Measurements from ENCODE around the gene SLC41A3. TPM values are rescaled to one million over a fixed set of nuclear protein-coding genes. Genes with fewer than 3 reads are reported as not detected.

The SLC41A3 gene
- 10 to 100 TPM; 26.0 to 31.1 TPM for total RNA-seq

DNA sequence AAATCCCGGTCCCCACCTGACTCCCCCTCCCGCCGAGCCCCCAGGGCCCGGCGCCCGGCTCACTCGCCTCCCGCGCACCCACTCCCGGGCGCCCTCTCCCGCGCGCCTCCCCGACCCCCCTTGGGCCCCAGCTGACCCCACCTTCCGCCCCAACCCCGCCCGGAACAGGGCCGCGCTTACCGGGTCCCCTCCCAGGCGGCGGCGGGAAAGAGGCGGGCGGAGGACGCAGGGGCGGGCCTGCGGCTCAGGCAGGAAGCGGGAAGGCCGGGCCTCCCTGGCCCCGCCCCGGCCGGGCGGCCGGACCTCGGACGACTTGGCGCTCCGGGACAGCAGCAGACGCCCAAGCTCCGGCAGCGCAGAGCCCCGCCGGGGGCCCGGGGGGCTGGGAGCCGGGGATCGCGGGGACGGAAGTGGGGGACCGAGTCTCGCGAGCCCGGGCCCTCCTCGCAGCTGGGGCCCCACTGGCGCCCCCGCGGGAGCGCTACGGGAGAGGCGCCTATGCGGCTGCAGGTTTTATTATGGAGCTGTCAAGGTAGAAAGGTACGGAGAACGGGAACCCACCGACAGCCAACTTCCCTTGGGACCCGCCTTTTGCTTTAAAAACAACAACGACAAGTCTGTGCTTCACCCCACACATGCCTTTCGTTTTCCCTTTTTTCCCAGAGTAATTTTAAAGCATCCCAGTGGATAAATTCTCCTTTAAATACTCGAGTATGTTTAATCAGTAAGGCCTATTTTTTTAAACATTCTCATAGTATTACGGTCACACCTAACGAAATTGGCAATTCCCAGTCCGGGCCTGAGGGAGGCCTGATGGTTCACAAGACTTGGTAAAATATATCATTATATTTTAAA is at the start of gene SLC41A3:
TSS of gene SLC41A3 (minus strand) at position 212 of the 855 bp plus-strand sequence. CDS start 15,905 bp downstream, outside the sequence.
- CTCF ChIA-PET = interaction anchor here (0.6 to 1.2 kb wide), 6 partner anchors 9 to 379 kb away, joined by 3 to 5 read pairs (median 4); no protein-coding TSS in a partner anchor
- peaks cover 4% of the 10 kb centered on the region for H3K36me3 Mint-ChIP-seq (ENCODE audit: low read depth)
- H3K27me3 Mint-ChIP-seq = no peaks in the 10 kb centered on the region
- H3K9me3 Mint-ChIP-seq = peaks cover 7% of the 10 kb centered on the region
- DNase-seq = peak; percentile 89
- H3K4me1 Mint-ChIP-seq = peaks cover 25% of the 10 kb centered on the region
- peak within 1 kb of the TSS; percentile 96 for H3K27ac Mint-ChIP-seq
- H3K4me3 Mint-ChIP-seq = peak within 1 kb of the TSS; percentile 89
- POLR2A ChIA-PET = no interaction called here

DNA sequence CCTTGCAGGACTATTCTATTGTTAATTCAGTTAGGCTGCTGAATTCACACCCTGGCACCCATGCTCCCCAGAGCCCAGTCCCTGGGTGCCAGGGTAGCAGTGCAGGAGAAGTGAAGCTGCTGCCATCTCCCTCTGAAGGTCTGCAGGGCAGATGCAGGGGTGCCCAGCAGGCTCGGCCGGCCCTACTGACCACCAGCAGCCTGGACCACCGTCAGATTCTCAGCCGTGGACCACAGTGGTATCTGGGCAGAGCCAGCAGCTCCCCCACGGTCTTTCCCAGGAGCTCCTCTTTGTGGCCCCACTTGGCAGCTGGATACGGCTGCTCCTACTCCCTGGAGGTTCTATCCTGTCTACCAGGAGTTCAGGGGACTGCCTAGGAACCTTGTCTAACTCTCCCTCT is 49.7 kb upstream of the SLC41A3 start:
- no peaks in the 10 kb centered on the region for H3K9me3 Mint-ChIP-seq
- H3K27ac Mint-ChIP-seq = no peak overlapping the region
- no peak overlapping the region for H3K4me3 Mint-ChIP-seq
- H3K27me3 Mint-ChIP-seq = peaks cover 3% of the 10 kb centered on the region
- H3K36me3 Mint-ChIP-seq (ENCODE audit: low read depth) = no peaks in the 10 kb centered on the region
- DNase-seq = no peak
- ChIA-PET POLR2A (interaction anchor here (0.6 kb wide), 1 partner anchor 342 kb away, joined by 5 read pairs; the partner anchor contains the start of gene ZXDC), CTCF (no interaction called here)
- H3K4me1 Mint-ChIP-seq = no peaks in the 10 kb centered on the region

DNA sequence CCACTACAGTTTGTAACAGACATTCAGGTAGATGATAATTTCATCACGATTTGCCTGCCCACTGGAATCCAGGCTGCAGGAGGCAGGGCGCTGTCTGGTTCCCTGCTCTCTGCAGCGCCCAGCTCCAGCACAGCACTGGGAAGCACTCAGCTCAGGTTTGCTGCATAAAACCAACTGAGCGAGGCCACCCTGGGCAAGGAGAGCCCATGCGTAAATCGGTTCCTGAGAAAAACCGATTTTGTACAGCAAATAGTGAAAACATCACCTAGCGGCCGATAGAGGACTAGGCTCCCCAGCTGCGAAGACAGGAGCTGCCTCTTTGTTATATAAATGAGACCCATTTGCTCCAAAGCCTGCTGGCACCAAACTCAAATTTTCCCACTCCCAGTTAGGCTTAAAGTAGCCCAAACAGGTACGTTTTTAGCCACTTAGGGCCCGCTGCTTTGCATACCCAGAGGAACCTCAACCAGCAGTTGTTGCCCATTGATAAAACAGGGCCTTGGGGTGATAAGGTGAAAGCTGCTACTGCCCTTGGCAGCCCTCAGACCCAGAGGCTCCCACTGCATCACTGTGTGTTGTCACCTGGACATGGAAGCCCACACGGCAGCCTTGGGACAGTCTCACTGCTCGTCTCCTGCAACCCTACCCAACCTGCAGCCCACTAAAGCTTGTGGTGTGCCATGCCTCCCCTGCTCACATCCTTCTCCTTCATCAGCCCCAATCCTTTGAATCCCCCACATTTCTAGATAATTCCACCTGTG is 49.0 kb upstream of the SLC41A3 start:
- Mint-ChIP-seq H3K9me3 (no peaks in the 10 kb centered on the region), H3K36me3 (ENCODE audit: low read depth) (no peaks in the 10 kb centered on the region), H3K4me3 (no peak overlapping the region), H3K27ac (no peak overlapping the region), H3K27me3 (no peaks in the 10 kb centered on the region), H3K4me1 (no peaks in the 10 kb centered on the region)
- CTCF ChIA-PET = no interaction called here
- POLR2A ChIA-PET = interaction anchor here (0.6 kb wide), 1 partner anchor 343 kb away, joined by 5 read pairs; the partner anchor contains the start of gene ZXDC
- no peak for DNase-seq

DNA sequence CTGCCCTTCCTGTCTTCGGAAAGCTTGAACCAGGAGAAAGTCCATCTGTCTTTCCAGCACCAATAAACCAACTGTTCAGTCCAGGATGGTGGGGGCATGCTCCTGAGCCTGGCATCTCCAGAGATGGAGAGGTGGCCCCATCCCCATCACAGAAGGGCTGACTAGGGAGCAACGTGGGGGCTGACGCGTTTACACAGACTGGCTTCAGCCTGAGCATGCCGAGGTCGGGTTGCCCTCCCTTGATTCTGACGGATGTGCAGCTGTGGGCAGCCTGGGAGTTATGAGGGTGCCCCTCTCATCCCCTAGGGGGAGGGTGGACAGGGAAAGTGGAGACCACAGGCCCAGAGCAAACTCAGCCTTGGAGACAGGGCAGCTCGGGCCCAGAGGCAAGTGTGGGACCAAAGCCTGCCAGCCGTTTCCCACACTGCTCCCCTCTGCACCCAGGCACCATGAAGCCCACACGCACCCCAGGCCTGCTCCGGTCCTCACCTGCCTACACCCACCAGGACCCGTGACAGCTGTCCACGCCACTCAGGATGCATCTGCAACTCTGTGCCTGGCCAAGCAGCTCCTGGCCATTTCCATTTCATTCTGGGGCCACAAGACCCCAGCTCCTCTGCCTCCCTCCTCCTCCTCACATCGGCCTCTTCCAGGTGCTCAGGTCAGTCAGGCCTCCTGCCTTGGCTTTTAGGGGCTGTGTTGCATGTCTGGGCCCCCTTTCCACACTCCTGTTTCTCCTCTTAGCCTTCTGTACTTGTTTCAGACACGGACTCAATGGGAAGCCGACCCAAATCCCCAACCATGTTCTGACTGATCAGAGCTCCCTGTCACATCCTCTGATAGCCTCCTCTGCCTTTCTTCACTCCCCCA is 48.2 kb upstream of the SLC41A3 start:
- ChIA-PET POLR2A (no interaction called here), CTCF (no interaction called here)
- Mint-ChIP-seq H3K9me3 (no peaks in the 10 kb centered on the region), H3K4me1 (no peaks in the 10 kb centered on the region), H3K27me3 (no peaks in the 10 kb centered on the region), H3K4me3 (no peak overlapping the region), H3K27ac (no peak overlapping the region), H3K36me3 (ENCODE audit: low read depth) (no peaks in the 10 kb centered on the region)
- DNase-seq = no peak

DNA sequence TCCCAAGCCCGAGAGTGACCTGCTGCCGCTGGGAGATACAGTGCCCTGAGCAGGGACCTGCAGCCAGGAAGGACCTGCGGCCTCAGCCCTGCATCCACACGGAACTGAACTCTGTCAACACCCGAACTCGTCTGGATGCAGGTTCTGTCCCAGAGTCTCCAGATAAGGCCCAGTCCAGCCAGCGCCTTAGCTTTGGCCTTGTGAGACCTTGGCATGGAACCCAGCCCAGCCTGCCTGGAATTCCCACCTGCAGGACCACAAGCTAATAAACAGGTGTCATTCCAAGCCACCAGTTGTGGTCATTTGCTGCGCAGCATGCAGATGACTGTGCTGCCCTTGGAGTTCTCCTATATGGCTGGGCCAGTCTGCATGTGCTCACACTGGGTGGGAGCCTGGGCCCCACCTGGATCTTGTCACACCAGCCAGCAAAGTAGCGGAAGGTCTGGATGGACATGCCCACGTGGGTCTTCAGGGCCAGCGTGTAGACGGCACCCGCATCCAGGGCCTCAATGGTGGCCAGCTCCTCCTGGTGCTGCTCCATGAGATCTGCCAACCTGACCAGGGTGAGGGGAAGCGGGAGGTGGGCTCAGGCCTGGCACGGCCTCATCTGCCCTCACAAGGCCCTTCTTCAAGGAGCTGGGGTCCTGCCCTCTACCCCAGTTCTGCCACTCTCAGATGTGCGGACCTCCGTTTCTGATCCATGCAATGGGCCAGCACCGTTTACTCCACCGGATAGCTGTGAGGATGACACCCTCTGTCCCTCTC is 47.2 kb upstream of the SLC41A3 start:
- POLR2A ChIA-PET = no interaction called here
- H3K27ac Mint-ChIP-seq = no peak overlapping the region
- no peaks in the 10 kb centered on the region for H3K4me1 Mint-ChIP-seq
- H3K36me3 Mint-ChIP-seq (ENCODE audit: low read depth) = no peaks in the 10 kb centered on the region
- no peaks in the 10 kb centered on the region for H3K27me3 Mint-ChIP-seq
- H3K4me3 Mint-ChIP-seq = no peak overlapping the region
- CTCF ChIA-PET = no interaction called here
- no peak for DNase-seq
- no peaks in the 10 kb centered on the region for H3K9me3 Mint-ChIP-seq

DNA sequence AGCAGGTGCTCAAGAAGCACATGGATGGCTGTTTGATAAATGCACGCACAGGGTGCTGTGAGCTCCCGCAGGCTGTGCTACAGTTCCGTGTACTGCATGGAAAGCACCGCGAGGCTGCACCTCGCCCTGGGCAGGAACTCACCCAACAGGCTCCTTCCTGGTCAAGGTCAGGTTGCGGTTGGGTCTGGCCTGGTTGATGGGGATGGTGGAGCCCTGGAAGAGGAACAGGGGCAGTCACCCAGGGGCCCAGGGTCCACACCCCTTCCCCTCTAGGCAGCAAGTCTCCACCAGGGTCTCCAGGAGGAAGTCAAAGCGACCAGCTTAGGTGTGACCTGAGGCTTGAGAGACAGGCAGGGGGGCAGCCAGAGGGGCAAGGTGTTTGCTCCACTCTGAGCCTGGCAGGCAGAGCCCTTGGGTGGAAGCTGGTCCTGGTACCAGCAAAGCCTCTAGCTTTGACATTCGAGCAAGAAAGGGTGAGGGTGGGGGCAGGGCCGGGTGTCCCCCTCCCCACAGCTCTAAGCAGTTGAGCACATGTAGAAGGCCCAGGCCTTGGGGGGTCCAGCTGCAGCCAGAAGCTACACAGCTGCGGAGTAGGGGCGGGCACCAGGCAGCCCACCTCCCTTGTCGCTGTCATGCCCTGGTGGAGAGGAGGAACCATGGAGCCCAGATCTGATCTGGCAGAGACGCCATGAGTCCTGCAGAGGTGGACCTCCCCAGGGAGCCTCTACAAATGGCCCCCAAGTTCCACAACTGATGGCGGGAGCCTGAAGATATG is 46.3 kb upstream of the SLC41A3 start:
- no peak for DNase-seq
- Mint-ChIP-seq H3K27me3 (no peaks in the 10 kb centered on the region), H3K9me3 (no peaks in the 10 kb centered on the region), H3K27ac (no peak overlapping the region), H3K4me3 (no peak overlapping the region), H3K4me1 (no peaks in the 10 kb centered on the region), H3K36me3 (ENCODE audit: low read depth) (no peaks in the 10 kb centered on the region)
- POLR2A ChIA-PET = no interaction called here
- CTCF ChIA-PET = no interaction called here

DNA sequence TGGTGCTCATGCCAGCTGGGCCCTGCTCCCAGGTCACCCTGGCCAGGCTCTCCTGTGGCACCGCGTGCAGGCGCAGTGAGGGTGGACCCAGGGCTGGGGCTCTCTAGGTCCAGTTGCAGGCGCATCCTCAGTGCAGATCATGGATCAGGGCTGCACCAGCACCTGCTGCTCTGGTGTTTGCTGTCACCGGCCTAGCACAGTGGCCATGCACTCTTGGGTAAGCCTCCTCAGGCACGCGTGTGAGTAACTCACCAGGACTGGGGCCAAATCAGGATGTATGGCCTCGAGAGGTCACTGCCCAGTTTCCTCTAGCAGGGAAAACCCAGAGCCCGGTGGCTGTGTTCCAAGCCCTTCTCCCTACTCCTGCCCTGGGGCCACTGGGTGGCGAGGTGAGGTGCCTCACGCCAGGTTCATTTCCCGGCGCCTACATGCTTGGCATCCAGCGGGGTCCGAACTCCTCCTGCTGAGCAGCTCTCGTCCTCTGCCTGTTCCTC is 45.5 kb upstream of the SLC41A3 start:
- DNase-seq = no peak
- no peaks in the 10 kb centered on the region for H3K9me3 Mint-ChIP-seq
- H3K4me3 Mint-ChIP-seq = no peak overlapping the region
- no peaks in the 10 kb centered on the region for H3K4me1 Mint-ChIP-seq
- no peaks in the 10 kb centered on the region for H3K36me3 Mint-ChIP-seq (ENCODE audit: low read depth)
- no peaks in the 10 kb centered on the region for H3K27me3 Mint-ChIP-seq
- ChIA-PET CTCF (no interaction called here), POLR2A (no interaction called here)
- H3K27ac Mint-ChIP-seq = no peak overlapping the region

DNA sequence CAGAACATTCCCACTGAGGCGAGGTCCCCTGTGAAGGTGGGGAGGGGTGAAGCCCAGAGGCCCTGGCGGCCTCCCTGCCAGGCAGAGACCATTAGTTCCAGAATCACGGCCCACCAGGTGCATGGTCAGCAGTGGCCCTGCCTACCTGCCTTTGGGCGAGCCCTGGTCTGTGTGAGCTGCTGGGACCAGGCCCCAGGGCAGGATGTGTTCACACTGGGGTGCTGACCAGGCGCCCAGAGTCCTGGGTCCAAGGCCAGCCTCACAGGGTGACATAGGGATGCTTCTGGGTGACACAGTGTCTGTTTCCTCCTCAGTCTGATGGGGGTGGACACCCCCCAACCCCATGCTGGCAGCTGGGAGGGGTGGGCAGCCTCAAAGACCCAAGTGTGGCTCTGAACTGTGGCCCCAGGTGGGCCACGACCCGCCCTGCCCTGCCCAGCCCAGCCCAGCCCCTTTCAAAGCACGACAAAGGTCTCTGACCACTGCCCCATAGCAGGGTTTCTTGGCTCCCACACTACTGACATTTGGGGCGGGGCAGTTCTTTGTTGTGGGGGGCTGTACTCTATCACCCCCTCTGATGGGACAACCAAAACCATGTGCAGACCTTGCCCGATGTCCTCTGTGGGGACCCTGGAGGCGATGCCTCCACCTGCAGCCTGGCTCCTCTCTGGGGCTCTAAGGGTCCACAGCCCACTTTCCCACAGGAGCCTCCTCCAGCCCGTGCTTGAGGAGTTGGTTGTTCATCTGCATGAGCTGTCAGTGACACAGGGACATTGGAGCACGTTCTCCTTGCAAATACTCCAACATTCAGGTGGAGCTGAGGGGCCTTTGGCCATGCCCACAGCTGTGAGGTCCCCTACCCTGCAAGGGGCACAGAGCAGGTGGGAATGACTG is 44.8 kb upstream of the SLC41A3 start:
- Mint-ChIP-seq H3K9me3 (no peaks in the 10 kb centered on the region), H3K36me3 (ENCODE audit: low read depth) (no peaks in the 10 kb centered on the region), H3K4me1 (no peaks in the 10 kb centered on the region), H3K27ac (no peak overlapping the region), H3K4me3 (no peak overlapping the region), H3K27me3 (no peaks in the 10 kb centered on the region)
- no peak for DNase-seq
- CTCF ChIA-PET = no interaction called here
- POLR2A ChIA-PET = no interaction called here

DNA sequence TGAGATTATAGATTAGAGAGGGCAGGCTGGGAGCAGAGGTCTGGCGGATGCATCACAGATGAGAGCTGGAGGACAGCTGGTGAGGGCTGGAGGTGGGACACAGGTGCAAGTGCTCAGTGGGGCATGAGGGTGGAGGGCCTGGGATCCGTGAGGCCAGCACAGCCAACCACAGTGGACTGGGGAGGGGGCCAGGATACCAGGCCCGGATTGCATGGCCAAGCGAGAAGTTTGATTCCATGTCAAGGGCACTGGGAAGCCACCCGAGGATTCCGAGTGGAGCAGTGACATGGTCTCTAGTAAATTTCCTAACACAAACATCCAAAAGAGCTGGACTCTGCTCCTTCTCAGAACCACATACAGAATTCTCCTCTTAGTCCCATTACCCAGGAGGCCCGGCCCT is 44.0 kb upstream of the SLC41A3 start:
- Mint-ChIP-seq H3K4me1 (no peaks in the 10 kb centered on the region), H3K9me3 (no peaks in the 10 kb centered on the region), H3K27me3 (no peaks in the 10 kb centered on the region), H3K4me3 (no peak overlapping the region), H3K36me3 (ENCODE audit: low read depth) (no peaks in the 10 kb centered on the region), H3K27ac (no peak overlapping the region)
- no peak for DNase-seq
- ChIA-PET POLR2A (no interaction called here), CTCF (no interaction called here)

DNA sequence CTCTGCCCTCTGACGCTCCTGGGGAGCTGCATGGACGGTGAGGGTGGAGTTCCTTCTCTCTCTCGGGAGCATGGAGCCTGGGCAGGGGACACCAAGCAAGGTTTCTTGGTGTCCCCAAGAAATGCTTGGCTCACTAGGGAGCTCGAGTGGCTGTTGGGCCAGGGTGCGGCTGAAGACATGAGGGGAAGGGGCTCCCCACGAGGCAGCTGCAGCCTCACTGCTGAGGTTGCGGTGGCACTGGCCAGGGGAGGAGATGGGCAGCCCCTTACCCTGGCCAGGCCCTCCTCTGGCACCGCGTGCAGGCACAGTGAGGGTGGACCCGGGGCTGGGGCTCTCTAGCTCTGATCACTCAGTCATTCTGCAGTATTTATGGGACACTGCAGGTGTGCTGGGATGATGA is 43.5 kb upstream of the SLC41A3 start:
- Mint-ChIP-seq H3K27me3 (no peaks in the 10 kb centered on the region), H3K4me3 (no peak overlapping the region), H3K4me1 (no peaks in the 10 kb centered on the region), H3K27ac (no peak overlapping the region), H3K36me3 (ENCODE audit: low read depth) (no peaks in the 10 kb centered on the region), H3K9me3 (no peaks in the 10 kb centered on the region)
- ChIA-PET POLR2A (no interaction called here), CTCF (no interaction called here)
- no peak for DNase-seq

DNA sequence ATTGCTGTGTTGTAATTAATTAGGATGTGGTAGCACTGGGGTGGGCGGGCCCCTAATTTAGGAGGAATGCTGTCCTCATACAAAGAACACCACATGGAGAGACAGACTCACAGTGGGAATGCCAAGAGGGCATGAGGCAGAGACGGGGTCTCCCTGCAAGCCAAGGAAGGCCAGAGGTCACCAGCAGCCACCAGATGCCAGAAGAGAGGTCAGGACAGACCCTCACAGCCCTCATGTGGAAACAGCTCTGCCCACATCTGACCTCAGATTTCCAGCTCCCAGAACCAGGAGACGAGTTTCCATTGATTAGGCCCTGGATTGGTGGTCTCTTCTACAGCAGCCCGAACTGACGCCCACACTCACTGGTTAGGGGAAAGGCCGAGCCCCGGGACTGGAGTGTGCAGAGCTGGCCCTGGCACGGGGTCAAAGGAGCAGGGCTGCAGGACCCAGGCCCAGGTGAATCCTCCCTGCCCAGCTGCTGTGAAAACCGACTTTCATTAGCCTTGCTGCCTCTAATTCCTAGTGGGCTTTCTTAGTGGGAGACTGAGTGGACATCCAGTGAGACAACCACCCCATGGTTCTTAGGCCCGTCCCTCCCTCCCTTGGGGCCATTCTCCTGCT is 43.0 kb upstream of the SLC41A3 start:
- ChIA-PET POLR2A (no interaction called here), CTCF (no interaction called here)
- no peaks in the 10 kb centered on the region for H3K4me1 Mint-ChIP-seq
- H3K4me3 Mint-ChIP-seq = no peak overlapping the region
- no peaks in the 10 kb centered on the region for H3K27me3 Mint-ChIP-seq
- H3K9me3 Mint-ChIP-seq = no peaks in the 10 kb centered on the region
- no peaks in the 10 kb centered on the region for H3K36me3 Mint-ChIP-seq (ENCODE audit: low read depth)
- no peak for DNase-seq
- H3K27ac Mint-ChIP-seq = no peak overlapping the region
